Skeletal muscle satellite cell (primary cell): ENCODE measurements around the gene NEK6.

Source experiments
- H3K27me3 ChIP-seq: 2 replicates; pipeline ENCODE4 v1.7.0; 2013; ENCODE audit warnings: low read length; ENCODE audit not compliant: control insufficient read depth, insufficient read depth
- H3K36me3 ChIP-seq: 2 replicates; pipeline ENCODE4 v1.7.0; 2013; ENCODE audit warnings: mild to moderate bottlenecking, control low read depth, low read length; ENCODE audit not compliant: insufficient read depth
- H3K4me1 ChIP-seq: 2 replicates; pipeline ENCODE4 v1.7.0; 2013; ENCODE audit warnings: low read length; ENCODE audit not compliant: control insufficient read depth, insufficient read depth
- H3K4me2 ChIP-seq: 2 replicates; pipeline ENCODE4 v1.7.0; 2013; ENCODE audit warnings: mild to moderate bottlenecking, low read length
- H3K4me3 ChIP-seq: 2 replicates; pipeline ENCODE4 v1.7.0; 2013; ENCODE audit warnings: low read length
- H3K9ac ChIP-seq: 2 replicates; pipeline ENCODE4 v1.7.0; 2013; ENCODE audit warnings: mild to moderate bottlenecking, low read depth, low read length, moderate library complexity
- H3K9me3 ChIP-seq: replicated peaks from 2 replicates; pipeline ENCODE4 v1.7.0; 2013; ENCODE audit warnings: mild to moderate bottlenecking, control low read depth, low read length

NEK6 gene

GRCh38 chr9:124344291-124345050 lies 86.7 kb downstream of the NEK6 start:
- Histone ChIP-seq H3K9me3 (no peaks in the 10 kb centered on the region), H3K4me3 (no peak overlapping the region), H3K4me1 (peaks cover 45% of the 10 kb centered on the region), H3K9ac (no peak overlapping the region), H3K36me3 (peaks cover 83% of the 10 kb centered on the region), H3K4me2 (no peak overlapping the region), H3K27me3 (no peaks in the 10 kb centered on the region)

GRCh38 chr9:124345063-124345462 lies 87.3 kb downstream of the NEK6 start:
- no peaks in the 10 kb centered on the region for H3K9me3 ChIP-seq
- H3K4me3 ChIP-seq, result no peak overlapping the region
- H3K4me1 ChIP-seq, result peaks cover 40% of the 10 kb centered on the region
- H3K27me3 ChIP-seq, result no peaks in the 10 kb centered on the region
- no peak overlapping the region for H3K9ac ChIP-seq
- peaks cover 83% of the 10 kb centered on the region for H3K36me3 ChIP-seq
- no peak overlapping the region for H3K4me2 ChIP-seq

GRCh38 chr9:124345751-124346281 lies 88.1 kb downstream of the NEK6 start:
- Histone ChIP-seq H3K36me3 (peaks cover 84% of the 10 kb centered on the region), H3K9me3 (no peaks in the 10 kb centered on the region), H3K4me1 (peaks cover 32% of the 10 kb centered on the region), H3K9ac (no peak overlapping the region), H3K4me2 (no peak overlapping the region), H3K4me3 (no peak overlapping the region), H3K27me3 (no peaks in the 10 kb centered on the region)

- Histone ChIP-seq H3K36me3 (peaks cover 84% of the 10 kb centered on the region), H3K9me3 (no peaks in the 10 kb centered on the region), H3K4me3 (no peak overlapping the region), H3K4me2 (no peak overlapping the region), H3K9ac (no peak overlapping the region), H3K27me3 (no peaks in the 10 kb centered on the region), H3K4me1 (peaks cover 25% of the 10 kb centered on the region)
These were observed 88.8 kb downstream of the NEK6 start for GRCh38 chr9:124346347-124347163.

GRCh38 chr9:124347206-124347967 lies 89.6 kb downstream of the NEK6 start:
- H3K4me3 ChIP-seq, result no peak overlapping the region
- H3K4me2 ChIP-seq, result no peak overlapping the region
- H3K9me3 ChIP-seq, result no peaks in the 10 kb centered on the region
- H3K9ac ChIP-seq, result no peak overlapping the region
- peaks cover 17% of the 10 kb centered on the region for H3K4me1 ChIP-seq
- no peaks in the 10 kb centered on the region for H3K27me3 ChIP-seq
- H3K36me3 ChIP-seq, result peaks cover 83% of the 10 kb centered on the region

GRCh38 chr9:124347968-124348358 lies 90.2 kb downstream of the NEK6 start:
- no peak overlapping the region for H3K4me2 ChIP-seq
- H3K4me1 ChIP-seq, result peaks cover 11% of the 10 kb centered on the region
- no peak overlapping the region for H3K9ac ChIP-seq
- peaks cover 88% of the 10 kb centered on the region for H3K36me3 ChIP-seq
- no peaks in the 10 kb centered on the region for H3K27me3 ChIP-seq
- H3K4me3 ChIP-seq, result no peak overlapping the region
- no peaks in the 10 kb centered on the region for H3K9me3 ChIP-seq

GRCh38 chr9:124348363-124348762 lies 90.6 kb downstream of the NEK6 start:
- Histone ChIP-seq H3K4me2 (no peak overlapping the region), H3K36me3 (peaks cover 92% of the 10 kb centered on the region), H3K4me3 (no peak overlapping the region), H3K4me1 (peaks cover 8% of the 10 kb centered on the region), H3K9me3 (no peaks in the 10 kb centered on the region), H3K27me3 (no peaks in the 10 kb centered on the region), H3K9ac (no peak overlapping the region)

- Histone ChIP-seq H3K4me1 (peaks cover 4% of the 10 kb centered on the region), H3K36me3 (peaks cover 92% of the 10 kb centered on the region), H3K9me3 (no peaks in the 10 kb centered on the region), H3K4me3 (no peak overlapping the region), H3K4me2 (no peak overlapping the region), H3K27me3 (no peaks in the 10 kb centered on the region), H3K9ac (no peak overlapping the region)
These were observed 91.1 kb downstream of the NEK6 start for GRCh38 chr9:124348831-124349230.

GRCh38 chr9:124349267-124349666 lies 91.5 kb downstream of the NEK6 start:
- H3K4me3 ChIP-seq, result no peak overlapping the region
- H3K9ac ChIP-seq, result no peak overlapping the region
- peaks cover 92% of the 10 kb centered on the region for H3K36me3 ChIP-seq
- H3K4me1 ChIP-seq, result peaks cover 3% of the 10 kb centered on the region
- no peak overlapping the region for H3K4me2 ChIP-seq
- H3K27me3 ChIP-seq, result no peaks in the 10 kb centered on the region
- H3K9me3 ChIP-seq, result no peaks in the 10 kb centered on the region

GRCh38 chr9:124349675-124350493 lies 92.1 kb downstream of the NEK6 start:
- H3K27me3 ChIP-seq, result no peaks in the 10 kb centered on the region
- peaks cover 87% of the 10 kb centered on the region for H3K36me3 ChIP-seq
- peaks cover 4% of the 10 kb centered on the region for H3K4me1 ChIP-seq
- no peak overlapping the region for H3K4me2 ChIP-seq
- H3K9ac ChIP-seq, result no peak overlapping the region
- H3K9me3 ChIP-seq, result no peaks in the 10 kb centered on the region
- H3K4me3 ChIP-seq, result no peak overlapping the region
